Activated CD4-positive, alpha-beta memory T cell treated with anti-CD3 and anti-CD28 coated beads for 36 hours (primary cell): ENCODE data around the gene IARS2. TPM values are rescaled to one million over a fixed set of nuclear protein-coding genes. Genes with fewer than 3 reads are reported as not detected.
"Not testable (repeated sequence)": the region's sequence is repeated elsewhere in the genome, so short reads cannot be mapped to it uniquely, and the experiment has no call there.

Experiments
- CTCF ChIA-PET: fragments of 350-600 bp; sonication (Branson Sonifier 250); formaldehyde crosslinking; loops from one replicate; lab custom pipeline; 2021; ENCODE audit warnings: antibody characterized with exemption, inconsistent platforms; lab: Charles Lee
- POLR2A ChIA-PET: fragments of 350-600 bp; sonication (Branson Sonifier 250); formaldehyde crosslinking; loops from one replicate; lab custom pipeline; 2021; ENCODE audit warnings: antibody characterized with exemption; lab: Charles Lee
- DNase-seq: peaks from one replicate; pipeline ENCODE4 v3.0.0-alpha.2; 2020
- H3K27ac Mint-ChIP-seq: one replicate; pipeline ENCODE4 v1.8.0; 2021; ENCODE audit warnings: mixed read lengths
- H3K27me3 Mint-ChIP-seq: one replicate; pipeline ENCODE4 v1.8.0; 2021; ENCODE audit warnings: mixed read lengths
- H3K36me3 Mint-ChIP-seq: one replicate; pipeline ENCODE4 v1.8.0; 2021; ENCODE audit warnings: mixed read lengths
- H3K4me1 Mint-ChIP-seq: one replicate; pipeline ENCODE4 v1.8.0; 2021; ENCODE audit warnings: low read depth, mixed read lengths
- H3K4me3 Mint-ChIP-seq: one replicate; pipeline ENCODE4 v1.8.0; 2021; ENCODE audit warnings: mild to moderate bottlenecking, mixed read lengths
- H3K9me3 Mint-ChIP-seq: one replicate; pipeline ENCODE4 v1.8.0; 2021; ENCODE audit warnings: mixed read lengths
- intact Hi-C: fragments of 100-400 bp; cut with micrococcal nuclease; formaldehyde crosslinking; loops from one replicate; pipeline ENCODE4 v1.15.1; 2023
- total RNA-seq, 2 experiments: library from RNA; stranded (reverse); gene quantifications; one replicate each; pipeline ENCODE4 v1.2.3, GENCODE V29; 2021

The IARS2 gene
- total RNA-seq, 2 experiments from 2014 or later = 77.6 to 79.2 TPM

DNA sequence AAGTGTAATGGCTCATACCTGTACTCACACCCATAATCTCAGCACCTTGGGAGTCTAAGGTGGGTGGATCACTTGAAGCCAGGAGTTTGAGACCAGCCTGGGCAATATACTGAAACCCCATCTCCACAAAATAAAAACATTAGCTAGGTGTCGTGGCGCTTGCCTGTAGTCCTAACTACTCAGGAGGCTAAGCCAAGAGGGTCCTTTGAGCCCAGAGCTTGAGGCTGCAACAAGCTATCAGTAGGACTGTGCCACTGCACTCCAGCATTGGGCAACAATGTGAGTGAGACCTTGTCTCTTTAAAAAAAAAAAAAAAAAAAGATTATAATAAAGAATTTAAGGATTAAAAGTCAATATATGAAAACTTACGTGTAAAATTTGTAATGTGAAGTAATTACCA lies 16.0 kb upstream of the IARS2 start:
- ChIA-PET CTCF (interaction anchor here (0.7 kb wide), 1 partner anchor 32 kb away, joined by 3 read pairs; the partner anchor contains the start of gene EPRS1), POLR2A (no interaction called here)
- Mint-ChIP-seq H3K4me3 (no peak overlapping the region), H3K27ac (no peak overlapping the region), H3K36me3 (peaks cover 11% of the 10 kb centered on the region), H3K4me1 (no peaks in the 10 kb centered on the region), H3K27me3 (no peaks in the 10 kb centered on the region), H3K9me3 (no peaks in the 10 kb centered on the region)
- intact Hi-C loops = no loop called here
- no peak for DNase-seq

DNA sequence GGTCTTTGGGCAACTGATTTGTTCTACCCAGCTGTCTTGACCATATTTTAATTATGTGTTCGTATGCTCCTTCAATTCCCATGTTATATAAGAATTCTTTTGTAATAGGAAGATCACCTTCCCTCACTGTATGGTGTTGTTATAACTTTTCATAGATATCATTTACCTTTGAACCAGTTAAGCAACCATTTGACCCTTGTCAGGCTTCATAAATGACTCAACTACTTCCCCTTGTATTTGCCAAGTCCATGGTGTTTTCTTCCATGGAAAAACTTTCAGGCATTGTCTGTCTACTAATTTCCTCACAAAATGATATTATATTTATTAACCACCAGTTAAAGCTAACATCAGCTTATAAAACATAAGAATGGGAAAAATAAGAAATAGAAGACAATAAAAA lies 9.5 kb upstream of the IARS2 start:
- Mint-ChIP-seq H3K9me3 (no peaks in the 10 kb centered on the region), H3K36me3 (peaks cover 6% of the 10 kb centered on the region), H3K27me3 (no peaks in the 10 kb centered on the region), H3K4me3 (no peak overlapping the region), H3K4me1 (peaks cover 4% of the 10 kb centered on the region), H3K27ac (no peak overlapping the region)
- intact Hi-C loops = no loop called here
- ChIA-PET CTCF (interaction anchor here (0.5 to 2.4 kb wide), 3 partner anchors 28 to 117 kb away, joined by 3 to 8 read pairs (median 3); no protein-coding TSS in a partner anchor), POLR2A (no interaction called here)
- DNase-seq = no peak

DNA sequence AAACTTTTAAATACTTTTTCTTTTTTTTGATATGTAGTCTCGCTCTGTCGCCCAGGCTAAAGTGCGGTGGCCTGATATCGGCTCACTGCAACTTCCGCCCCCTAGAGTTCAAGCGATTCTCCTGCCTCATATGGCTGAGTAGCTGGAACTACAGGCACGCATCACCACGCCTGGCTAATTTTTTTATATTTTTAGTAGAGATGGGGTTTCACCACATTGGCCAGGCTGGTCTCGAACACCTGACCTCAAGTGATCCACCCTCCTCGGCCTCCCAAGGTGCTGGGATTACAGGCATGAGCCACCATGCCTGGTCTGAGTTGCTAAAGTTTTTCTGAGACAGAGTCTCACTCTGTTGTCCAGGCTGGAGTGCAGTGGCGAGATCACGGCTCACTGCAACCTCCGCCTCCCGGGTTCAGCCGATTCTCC lies 7.7 kb upstream of the IARS2 start:
- CTCF ChIA-PET, DNase-seq, H3K36me3 Mint-ChIP-seq, H3K9me3 Mint-ChIP-seq, intact Hi-C loops, H3K27me3 Mint-ChIP-seq, POLR2A ChIA-PET, H3K4me3 Mint-ChIP-seq, H3K27ac Mint-ChIP-seq, H3K4me1 Mint-ChIP-seq: not testable (repeated sequence)

DNA sequence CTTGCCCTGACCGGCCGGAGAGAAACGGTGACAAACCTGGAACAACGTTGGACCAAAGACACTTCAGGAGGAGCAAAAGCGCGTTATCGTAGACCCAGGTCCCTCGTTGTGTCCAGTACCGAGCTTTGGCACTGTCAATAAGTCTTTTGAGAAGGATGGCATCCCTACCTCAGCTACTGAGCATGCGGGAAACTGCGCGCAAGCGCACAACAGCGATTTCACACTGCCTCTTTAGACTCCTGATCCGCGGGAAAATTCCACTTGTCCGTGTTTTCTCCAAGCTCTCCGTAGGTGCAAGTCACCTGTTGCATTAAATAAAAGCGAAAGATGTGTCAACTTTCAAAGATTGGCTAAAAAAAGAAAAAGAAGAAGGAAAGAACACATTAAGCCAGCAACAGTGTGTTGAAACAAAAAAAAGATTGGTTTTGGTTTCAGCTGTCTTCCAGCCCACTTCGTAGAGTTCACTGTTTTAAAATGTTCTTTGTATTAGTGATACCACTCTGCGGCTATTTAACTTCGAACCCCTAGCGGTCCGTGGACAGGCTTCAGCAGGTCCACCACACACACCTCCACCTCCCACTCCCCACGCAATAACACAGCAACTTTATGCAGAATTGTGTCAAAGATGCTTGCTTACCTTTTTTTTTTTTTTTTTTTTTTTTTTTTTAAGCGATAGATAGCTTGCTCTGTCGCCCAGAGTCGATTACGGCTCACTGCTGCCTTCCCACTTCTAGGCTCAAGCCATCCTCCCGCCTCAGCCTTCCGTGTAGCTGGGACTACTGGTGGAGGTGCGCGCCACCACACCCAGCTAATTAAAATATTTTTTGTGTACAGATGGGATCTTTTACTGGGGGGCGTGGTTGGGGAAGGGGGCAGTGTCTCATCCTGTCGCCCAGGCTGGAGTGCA lies 4.0 kb upstream of the IARS2 start, which contains the start of gene BPNT1:
Gene BPNT1 (minus strand): TSS at position 139 of the 907 bp plus-strand sequence. CDS start 9,942 bp downstream, outside the sequence.
- no peaks in the 10 kb centered on the region for H3K27me3 Mint-ChIP-seq

DNA sequence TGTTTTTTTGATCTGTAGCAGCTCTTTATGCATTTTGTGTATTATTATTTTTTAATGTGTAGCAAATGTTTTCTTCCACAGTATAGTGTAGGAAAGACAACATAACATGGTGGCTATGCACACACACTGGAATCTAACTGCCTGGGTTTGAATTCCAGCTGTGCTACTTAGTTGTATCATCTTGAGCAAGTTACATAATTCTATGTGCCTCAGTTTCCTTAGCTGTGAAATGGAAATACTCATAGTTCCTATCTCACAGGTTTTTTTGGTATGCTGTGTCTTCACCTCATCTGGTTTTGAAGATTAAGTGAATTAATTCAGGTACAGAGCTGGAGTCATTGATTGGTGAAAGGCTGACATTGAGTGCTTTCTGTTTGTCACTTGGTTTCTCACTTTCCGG lies 1.2 kb upstream of the IARS2 start:
- POLR2A ChIA-PET = interaction anchor here (0.9 kb wide), 1 partner anchor 46 kb away, joined by 3 read pairs; the partner anchor contains the start of gene EPRS1
- peaks cover 17% of the 10 kb centered on the region for H3K4me1 Mint-ChIP-seq
- H3K9me3 Mint-ChIP-seq = no peaks in the 10 kb centered on the region
- H3K4me3 Mint-ChIP-seq = no peak overlapping the region
- CTCF ChIA-PET = interaction anchor here (0.6 to 2.5 kb wide), 4 partner anchors 20 to 672 kb away, joined by 3 to 13 read pairs (median 4); partner anchors contain the start of gene EPRS1
- peaks cover 7% of the 10 kb centered on the region for H3K36me3 Mint-ChIP-seq
- DNase-seq = no peak
- intact Hi-C loops = loop anchor here (1.0 to 10.0 kb wide), 2 partner anchors 46 to 1808 kb away; partner anchors contain the start of genes EPRS1 and RRP15
- no peaks in the 10 kb centered on the region for H3K27me3 Mint-ChIP-seq
- no peak overlapping the region for H3K27ac Mint-ChIP-seq

More for the DNA sequence above, 4.0 kb upstream of the IARS2 start, which contains the start of gene BPNT1:
- DNase-seq = peak; percentile 98
- H3K9me3 Mint-ChIP-seq = no peaks in the 10 kb centered on the region
- H3K27ac Mint-ChIP-seq = peak within 1 kb of the TSS; percentile 82
- ChIA-PET POLR2A (interaction anchor here (1.4 kb wide), 1 partner anchor 43 kb away, joined by 5 read pairs; the partner anchor contains the start of gene EPRS1), CTCF (interaction anchor here (0.6 to 2.0 kb wide), 5 partner anchors 8 to 129 kb away, joined by 3 to 16 read pairs (median 3); partner anchors contain the start of gene EPRS1)
- peak within 1 kb of the TSS; percentile 88 for H3K4me3 Mint-ChIP-seq
- H3K4me1 Mint-ChIP-seq = peaks cover 10% of the 10 kb centered on the region
- H3K36me3 Mint-ChIP-seq = no peaks in the 10 kb centered on the region
- intact Hi-C loops = loop anchor here (1.0 to 10.0 kb wide), 3 partner anchors 44 to 1805 kb away; partner anchors contain the start of genes EPRS1, RAB3GAP2 and RRP15

DNA sequence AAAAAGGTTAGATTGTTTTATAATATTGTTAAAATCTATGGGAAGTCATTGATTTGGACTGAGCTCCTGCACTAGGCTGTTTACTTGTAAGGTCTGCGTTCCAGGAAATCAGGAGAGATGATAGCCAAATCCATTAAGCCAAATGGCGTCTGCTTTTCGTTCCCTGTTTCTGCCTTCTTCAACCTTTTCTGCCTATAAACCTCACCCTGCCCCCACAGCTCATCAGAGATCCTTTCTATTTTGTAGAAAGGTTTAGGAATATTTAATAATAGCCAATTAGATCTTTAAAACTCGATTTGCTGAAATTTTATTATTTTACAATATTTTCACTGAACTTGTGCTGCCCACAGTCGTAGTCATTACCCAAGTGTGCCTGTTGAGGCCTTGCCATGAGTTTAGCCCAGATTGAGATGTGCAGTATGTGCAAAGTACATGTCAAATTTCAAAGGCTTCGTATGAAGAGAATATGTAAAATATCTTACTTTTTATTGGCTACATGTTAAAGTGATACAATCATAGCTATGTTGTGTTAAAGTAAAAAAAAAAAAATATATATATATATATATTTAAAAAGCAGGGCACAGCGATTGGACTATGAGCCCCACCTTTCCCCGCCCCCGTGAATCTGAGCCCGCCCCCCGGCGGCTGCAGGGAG lies 444 bp upstream of the IARS2 start:
- H3K4me1 Mint-ChIP-seq = peaks cover 19% of the 10 kb centered on the region
- ChIA-PET CTCF (interaction anchor here (0.6 to 2.5 kb wide), 3 partner anchors 19 to 102 kb away, joined by 3 to 13 read pairs (median 3); no protein-coding TSS in a partner anchor), POLR2A (interaction anchor here (1.2 kb wide), 1 partner anchor 12 kb away, joined by 5 read pairs; no protein-coding TSS in a partner anchor)
- intact Hi-C loops = loop anchor here (1.0 to 10.0 kb wide), 3 partner anchors 19 to 1809 kb away; partner anchors contain the start of genes EPRS1 and RRP15
- H3K36me3 Mint-ChIP-seq = peaks cover 11% of the 10 kb centered on the region
- H3K9me3 Mint-ChIP-seq = no peaks in the 10 kb centered on the region
- peak overlapping the region; percentile 23 for H3K4me3 Mint-ChIP-seq
- H3K27ac Mint-ChIP-seq = peak overlapping the region; percentile 33
- DNase-seq = no peak
- no peaks in the 10 kb centered on the region for H3K27me3 Mint-ChIP-seq

DNA sequence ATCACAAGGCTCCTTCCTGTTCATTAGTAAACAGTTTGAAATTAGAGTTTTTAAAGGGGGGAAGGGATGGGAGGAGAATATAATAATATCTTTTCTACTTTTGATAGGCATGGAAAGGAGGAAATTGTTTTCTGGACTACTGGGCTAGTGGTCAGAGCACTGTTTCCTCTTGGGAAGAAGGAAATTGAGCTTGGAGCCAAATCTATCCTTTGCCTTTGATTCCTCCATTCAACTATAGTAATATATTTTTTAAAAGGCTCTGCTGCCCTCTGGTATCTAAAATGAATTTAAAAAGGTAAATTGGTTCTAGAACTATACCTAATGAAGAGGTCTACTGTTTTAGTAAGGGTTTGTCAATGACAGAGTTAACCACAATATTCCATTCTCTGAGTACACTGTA lies 5.9 kb downstream of the IARS2 start:
- Mint-ChIP-seq H3K4me1 (peaks cover 12% of the 10 kb centered on the region), H3K9me3 (no peaks in the 10 kb centered on the region), H3K27ac (no peak overlapping the region), H3K4me3 (no peak overlapping the region), H3K27me3 (no peaks in the 10 kb centered on the region), H3K36me3 (peaks cover 28% of the 10 kb centered on the region)
- POLR2A ChIA-PET = no interaction called here
- DNase-seq = no peak
- CTCF ChIA-PET = interaction anchor here (2.4 kb wide), 1 partner anchor 13 kb away, joined by 11 read pairs; no protein-coding TSS in a partner anchor
- intact Hi-C loops = loop anchor here (10.0 kb wide), 2 partner anchors 105 to 1815 kb away; partner anchors contain the start of gene RRP15

DNA sequence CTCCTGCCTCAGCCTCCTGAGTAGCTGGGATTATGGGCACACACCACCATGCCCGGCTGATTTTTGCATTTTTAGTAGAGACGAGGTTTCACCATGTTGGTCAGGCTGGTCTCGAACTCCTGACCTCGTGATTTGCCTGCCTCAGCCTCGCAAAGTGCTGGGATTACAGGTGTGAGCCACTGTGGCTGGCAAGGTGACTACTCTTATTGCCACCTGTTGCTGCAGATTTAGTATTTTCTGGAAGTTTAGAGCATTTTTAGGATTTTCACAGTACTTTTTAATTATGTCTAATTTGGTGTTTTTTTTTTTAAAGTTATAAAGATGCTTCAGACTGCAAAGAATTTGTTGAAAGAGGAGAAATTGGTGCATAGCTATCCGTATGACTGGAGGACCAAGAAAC lies 16.5 kb downstream of the IARS2 start:
- H3K4me1 Mint-ChIP-seq, H3K4me3 Mint-ChIP-seq, POLR2A ChIA-PET, H3K9me3 Mint-ChIP-seq, DNase-seq, H3K27me3 Mint-ChIP-seq, H3K27ac Mint-ChIP-seq: not testable (repeated sequence)
- peaks cover 33% of the 10 kb centered on the region for H3K36me3 Mint-ChIP-seq
- intact Hi-C loops = loop anchor here (5.0 kb wide), 1 partner anchor 622 kb away; no protein-coding TSS in a partner anchor
- CTCF ChIA-PET = interaction anchor here (1.6 kb wide), 1 partner anchor 10 kb away, joined by 9 read pairs; no protein-coding TSS in a partner anchor

DNA sequence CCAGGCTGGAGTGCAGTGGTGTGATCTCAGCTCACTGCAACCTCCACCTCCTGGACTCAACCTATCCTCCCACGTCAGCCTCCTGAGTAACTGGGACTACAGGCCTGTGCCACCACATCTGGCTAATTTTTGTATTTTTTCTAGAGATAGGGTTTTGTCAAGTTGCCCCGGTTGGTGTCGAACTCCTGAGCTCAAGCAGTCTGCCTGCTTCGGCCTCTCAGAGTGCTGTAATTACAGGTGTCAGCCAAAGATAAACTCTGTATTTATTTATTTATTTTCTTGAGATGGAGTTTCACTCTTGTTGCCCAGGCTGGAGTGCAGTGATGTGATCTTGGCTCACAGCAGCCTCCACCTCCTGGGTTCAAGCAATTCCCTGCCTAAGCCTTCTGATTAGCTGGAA lies 18.7 kb downstream of the IARS2 start:
- H3K27ac Mint-ChIP-seq, H3K4me1 Mint-ChIP-seq, H3K9me3 Mint-ChIP-seq, H3K27me3 Mint-ChIP-seq, H3K4me3 Mint-ChIP-seq, POLR2A ChIA-PET, DNase-seq: not testable (repeated sequence)
- CTCF ChIA-PET = interaction anchor here (0.6 to 2.8 kb wide), 18 partner anchors 8 to 664 kb away, joined by 3 to 20 read pairs (median 6); partner anchors contain the start of gene BPNT1
- peaks cover 33% of the 10 kb centered on the region for H3K36me3 Mint-ChIP-seq
- intact Hi-C loops = loop anchor here (2.0 to 5.0 kb wide), 3 partner anchors 18 to 620 kb away; partner anchors contain the start of gene IARS2

DNA sequence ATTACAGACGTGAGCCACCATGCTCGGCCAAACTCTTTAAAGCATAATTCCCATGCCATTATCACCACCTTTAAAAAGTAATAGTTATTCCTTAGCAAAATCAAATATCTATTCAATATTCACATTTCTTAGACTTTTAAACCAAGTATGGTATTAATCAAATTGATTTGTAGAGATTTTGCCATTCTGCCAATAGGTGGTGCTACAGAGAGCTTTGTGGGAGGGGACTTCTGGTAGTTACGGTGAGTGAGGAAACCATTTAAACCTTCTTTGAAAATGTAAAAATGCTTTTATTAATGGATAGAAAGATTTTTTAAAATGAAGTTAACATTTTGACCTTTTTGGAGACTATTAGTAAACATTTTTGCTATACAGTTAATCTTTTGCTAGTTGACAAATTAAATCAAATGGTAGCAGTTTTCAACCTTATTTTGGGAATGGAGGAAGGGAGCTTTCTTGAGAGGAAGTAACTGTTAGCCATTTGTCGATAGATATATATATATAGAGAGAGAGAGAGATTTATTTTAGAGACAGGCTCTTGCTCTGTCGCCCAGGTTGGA lies 19.3 kb downstream of the IARS2 start:
- no peaks in the 10 kb centered on the region for H3K9me3 Mint-ChIP-seq
- ChIA-PET CTCF (interaction anchor here (0.6 to 2.8 kb wide), 21 partner anchors 8 to 663 kb away, joined by 3 to 20 read pairs (median 5); partner anchors contain the start of gene BPNT1), POLR2A (no interaction called here)
- peaks cover 8% of the 10 kb centered on the region for H3K4me1 Mint-ChIP-seq
- no peak overlapping the region for H3K27ac Mint-ChIP-seq
- intact Hi-C loops = loop anchor here (2.0 to 5.0 kb wide), 3 partner anchors 18 to 619 kb away; partner anchors contain the start of gene IARS2
- no peak for DNase-seq
- H3K36me3 Mint-ChIP-seq = peaks cover 33% of the 10 kb centered on the region
- H3K27me3 Mint-ChIP-seq = no peaks in the 10 kb centered on the region
- no peak overlapping the region for H3K4me3 Mint-ChIP-seq

DNA sequence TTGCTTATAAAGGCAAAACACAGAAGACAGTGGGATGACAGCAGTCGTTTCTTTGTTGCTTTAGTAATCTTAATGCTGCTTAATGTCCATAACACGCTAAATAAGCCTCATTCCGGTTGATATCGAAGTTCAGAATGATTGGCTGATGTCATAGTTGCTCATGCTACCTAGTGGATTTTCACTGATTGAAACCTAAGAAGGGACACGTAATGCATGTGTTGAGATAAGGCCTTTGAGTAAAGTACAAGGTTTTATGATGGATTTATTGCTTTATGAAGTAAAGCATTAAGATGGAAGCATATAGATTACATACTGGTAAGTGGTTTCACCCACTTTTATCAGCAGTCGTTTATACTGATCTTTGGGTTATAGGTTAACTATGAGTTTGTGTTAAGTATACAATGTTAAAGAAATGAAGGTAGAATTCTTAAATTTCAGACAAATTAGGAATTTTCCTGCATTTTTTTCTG lies 25.1 kb downstream of the IARS2 start:
- no peak for DNase-seq
- intact Hi-C loops = no loop called here
- no peaks in the 10 kb centered on the region for H3K27me3 Mint-ChIP-seq
- POLR2A ChIA-PET = no interaction called here
- peaks cover 19% of the 10 kb centered on the region for H3K36me3 Mint-ChIP-seq
- no peak overlapping the region for H3K27ac Mint-ChIP-seq
- CTCF ChIA-PET = no interaction called here
- no peak overlapping the region for H3K4me3 Mint-ChIP-seq
- no peaks in the 10 kb centered on the region for H3K9me3 Mint-ChIP-seq
- H3K4me1 Mint-ChIP-seq = peaks cover 12% of the 10 kb centered on the region
